Left ventricle myocardium superior (tissue), 1 donor: ENCODE results near the gene ZNF763. TPM values are rescaled to one million over a fixed set of nuclear protein-coding genes. Genes with fewer than 3 reads are reported as not detected.
"Not testable (repeated sequence)": the region's sequence is repeated elsewhere in the genome, so short reads cannot be mapped to it uniquely, and the experiment has no call there.

Experiments used
- ATAC-seq: fragments of 200-7000 bp; cut with Tn5 transposase; one replicate; pipeline ENCODE4 v1.9.1; 2020; ENCODE audit warnings: mild to moderate bottlenecking, moderate library complexity
- DNase-seq: peaks from one replicate; pipeline ENCODE4 v3.0.0-alpha.2; 2020
- intact Hi-C: fragments of 100-400 bp; cut with micrococcal nuclease; formaldehyde crosslinking; loops from one replicate; pipeline ENCODE4 v1.11.0; 2022
- total RNA-seq: library from RNA; stranded (reverse); fragmentation: NEBNext Ultra II Directional; extraction: Animal tissue kit (Norgen Biotek cat#: 25700); gene quantifications from one replicate; pipeline ENCODE4 v1.2.1, GENCODE V29; 2021
- donor health status: DM: no; HTN: yes; CAD: no; lungs with severe emphysema.

The ZNF763 gene
- total RNA-seq, 1 donor from 2014 or later: 4.0 TPM

- no peak for DNase-seq
- intact Hi-C loops: no loop called here
Observed at GRCh38 chr19:11964496-11964857, 363 bp upstream of the ZNF763 start.

GRCh38 chr19:11970174-11970573 lies 5.3 kb downstream of the ZNF763 start:
- DNase-seq (no peak), ATAC-seq (no peak)
- intact Hi-C loops: no loop called here

More at GRCh38 chr19:11964496-11964857, 363 bp upstream of the ZNF763 start:
- ATAC-seq: peak; percentile 66

- DNase-seq (no peak), ATAC-seq (no peak)
- intact Hi-C loops: no loop called here
Observed at GRCh38 chr19:11971041-11971440, 6.2 kb downstream of the ZNF763 start.

GRCh38 chr19:11973019-11973810 lies 8.4 kb downstream of the ZNF763 start:
- no peak for ATAC-seq
- no peak for DNase-seq
- intact Hi-C loops: no loop called here

- ATAC-seq (no peak), DNase-seq (no peak)
- intact Hi-C loops: no loop called here
Observed at GRCh38 chr19:11978492-11979100, 13.8 kb downstream of the ZNF763 start.

DNA sequence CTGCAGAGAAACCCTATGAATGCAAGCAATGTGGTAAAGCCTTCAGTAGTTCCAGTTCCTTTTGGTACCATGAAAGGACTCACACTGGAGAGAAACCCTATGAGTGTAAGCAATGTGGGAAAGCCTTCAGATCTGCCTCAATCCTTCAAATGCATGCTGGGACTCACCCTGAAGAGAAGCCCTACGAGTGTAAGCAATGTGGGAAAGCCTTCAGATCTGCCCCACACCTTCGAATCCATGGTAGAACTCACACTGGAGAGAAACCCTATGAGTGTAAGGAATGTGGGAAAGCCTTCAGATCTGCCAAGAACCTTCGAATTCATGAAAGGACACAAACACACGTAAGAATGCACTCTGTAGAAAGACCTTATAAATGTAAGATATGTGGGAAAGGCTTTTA lies 14.7 kb downstream of the ZNF763 start:
- DNase-seq: no peak
- ATAC-seq: no peak
- intact Hi-C loops: no loop called here

DNA sequence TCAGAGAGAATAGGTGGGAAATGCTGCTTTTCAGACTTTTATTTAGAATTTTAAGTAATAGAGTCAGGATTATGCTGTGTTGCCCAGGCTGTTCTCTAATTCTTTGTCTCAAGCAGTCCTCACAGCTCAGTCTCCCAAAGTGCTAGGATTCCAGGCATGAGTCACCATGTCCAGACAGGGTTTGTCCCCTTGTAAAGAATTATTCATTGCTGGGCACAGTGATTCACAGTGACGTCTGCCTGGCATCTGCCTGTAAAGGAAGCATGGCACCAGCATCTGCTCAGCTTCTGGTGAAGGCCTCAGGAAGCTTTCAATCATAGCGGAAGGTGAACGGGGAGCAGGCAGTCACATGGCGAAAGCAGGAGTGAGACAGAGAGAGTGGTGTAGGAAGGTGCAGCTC lies 17.7 kb downstream of the ZNF763 start:
- ATAC-seq: no peak
- DNase-seq: no peak
- intact Hi-C loops: no loop called here

DNA sequence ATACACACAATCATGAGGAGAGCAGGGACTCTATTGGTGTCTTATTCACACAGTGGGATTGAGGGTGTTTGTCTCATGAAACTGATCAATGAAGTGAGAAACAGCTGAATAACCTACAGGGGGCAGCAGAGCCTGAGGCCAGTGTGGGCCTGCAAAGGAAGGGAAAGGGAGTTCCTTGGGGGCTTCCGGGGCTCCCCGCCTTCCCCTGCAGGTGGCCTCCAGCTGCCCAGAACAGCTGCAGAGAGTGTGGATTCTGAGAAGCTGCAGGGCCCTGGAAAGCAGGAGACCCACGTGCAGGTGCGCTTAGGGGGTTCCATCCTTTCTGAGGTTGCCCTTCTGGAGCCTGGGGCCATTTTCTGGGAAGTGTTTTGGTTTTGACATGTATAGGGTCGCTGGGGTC lies 20.1 kb downstream of the ZNF763 start:
- DNase-seq (no peak), ATAC-seq (no peak)
- intact Hi-C loops: no loop called here

GRCh38 chr19:11986754-11987153 lies 21.9 kb downstream of the ZNF763 start:
- DNase-seq: no peak
- ATAC-seq: no peak
- intact Hi-C loops: no loop called here

GRCh38 chr19:11987405-11988281 lies 22.8 kb downstream of the ZNF763 start:
- DNase-seq (peak; percentile 98), ATAC-seq (peak; percentile 99)
- intact Hi-C loops: no loop called here

DNA sequence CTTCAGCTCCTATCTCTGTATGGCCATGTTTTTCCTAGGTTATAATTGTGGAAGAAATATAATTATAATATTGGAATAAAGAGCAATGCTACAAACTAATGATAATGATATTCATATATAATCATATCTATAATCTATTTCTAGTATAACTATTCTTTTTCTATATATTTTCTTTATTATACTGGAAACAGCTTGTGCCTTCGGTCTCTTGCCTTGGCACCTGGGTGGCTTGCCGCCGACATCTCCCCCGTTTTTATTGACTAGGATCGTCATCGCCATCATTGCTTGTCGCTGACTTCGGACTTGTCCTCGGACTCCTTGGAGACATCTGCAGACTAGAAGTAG lies 24.2 kb downstream of the ZNF763 start:
- no peak for DNase-seq
- intact Hi-C loops: no loop called here
- no peak for ATAC-seq

GRCh38 chr19:11991921-11992320 lies 27.1 kb downstream of the ZNF763 start:
- ATAC-seq, DNase-seq, intact Hi-C loops: not testable (repeated sequence)

- DNase-seq (no peak), ATAC-seq (no peak)
- intact Hi-C loops: no loop called here
Observed at GRCh38 chr19:11995174-11995573, 30.3 kb downstream of the ZNF763 start.

DNA sequence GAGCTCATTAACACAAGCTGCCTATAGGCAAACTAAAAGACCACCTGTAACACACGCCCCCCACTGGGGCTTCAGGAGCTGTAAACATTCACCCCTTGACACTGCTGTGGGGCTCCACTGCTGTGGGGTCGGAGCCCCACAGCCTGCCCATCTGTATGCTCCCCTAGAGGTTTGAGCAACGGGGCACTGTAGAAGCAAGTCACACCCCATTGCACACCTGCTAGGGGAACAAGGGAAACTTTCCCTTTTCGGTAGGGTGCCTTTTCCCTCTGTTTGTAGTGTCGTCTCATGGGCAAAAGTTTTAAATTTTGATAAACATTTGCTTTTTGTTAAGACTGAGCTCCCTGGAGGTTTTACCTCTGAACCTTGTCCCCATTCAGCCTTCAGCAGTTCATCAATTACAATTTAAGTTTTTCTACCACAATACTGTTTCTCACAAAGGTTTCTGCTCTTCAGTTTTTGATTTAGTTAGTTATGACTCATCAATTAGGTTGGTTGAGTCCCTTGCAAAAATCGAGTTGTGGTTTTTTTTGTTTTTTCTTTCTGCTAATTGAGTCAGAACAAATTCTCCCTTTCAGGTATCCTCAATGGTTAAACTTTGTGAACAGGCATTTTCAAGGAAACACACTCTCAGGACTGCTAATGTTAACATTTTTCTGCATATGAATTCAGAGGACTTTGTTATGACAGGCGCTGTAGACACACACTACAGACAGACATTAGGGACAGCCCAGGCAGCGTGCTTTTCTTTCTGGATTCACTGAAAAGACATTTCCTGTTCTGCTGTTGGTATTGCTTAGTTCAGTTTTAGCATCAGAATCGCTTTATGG lies 35.5 kb downstream of the ZNF763 start:
- intact Hi-C loops: no loop called here
- DNase-seq (no peak), ATAC-seq (no peak)

GRCh38 chr19:12015015-12015752 lies 50.3 kb downstream of the ZNF763 start:
- DNase-seq: no peak
- intact Hi-C loops: no loop called here
- ATAC-seq: no peak

- DNase-seq (no peak), ATAC-seq (no peak)
- intact Hi-C loops: no loop called here
Observed at GRCh38 chr19:12015753-12016116, 50.9 kb downstream of the ZNF763 start.
